ENCODE data around the gene NUP214.
"Not testable (repeated sequence)": the region's sequence is repeated elsewhere in the genome, so short reads cannot be mapped to it uniquely, and the experiment has no call there.

The NUP214 gene

DNA sequence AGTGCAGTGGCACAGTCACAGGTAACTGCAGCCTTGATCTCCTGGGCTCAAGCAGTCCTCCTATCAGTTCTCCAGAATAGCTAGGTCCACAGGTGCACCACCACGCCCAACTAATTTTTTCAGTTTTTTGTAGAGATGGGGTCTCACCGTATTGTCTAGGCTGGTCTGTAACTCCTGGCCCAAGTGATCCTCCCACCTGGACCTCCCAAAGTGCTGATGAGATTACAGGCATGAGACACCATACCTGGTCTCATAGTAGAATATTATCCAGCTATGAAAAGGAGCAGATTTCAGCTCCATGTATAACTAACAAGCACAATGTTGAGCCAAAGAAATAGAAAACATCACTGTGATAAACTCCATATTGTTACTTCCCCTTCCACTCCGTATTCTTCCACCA is 81.1 kb downstream of the NUP214 start:
- H3K36me3 ChIP-seq (ENCODE audit: control insufficient read depth, insufficient read depth, low read length): peaks cover 22% of the 10 kb centered on the region
- 98 to 100% methylated on average over 3 of the region's 3 CpGs for WGBS, 2 experiments
- no peaks in the 10 kb centered on the region for H3K27me3 ChIP-seq (ENCODE audit: control insufficient read depth, insufficient read depth, low read length, poor library complexity, severe bottlenecking)
- no peak overlapping the region for H3K4me3 ChIP-seq (ENCODE audit: insufficient read depth, low read depth, low read length)
- H3K4me1 ChIP-seq (ENCODE audit: control insufficient read depth, insufficient read depth, low read length): no peaks in the 10 kb centered on the region
- no peaks in the 10 kb centered on the region for H3K9me3 ChIP-seq (ENCODE audit: control insufficient read depth, low read length)
- no peak overlapping the region for H3K27ac ChIP-seq (ENCODE audit: insufficient read depth, low read depth, low read length, poor library complexity, severe bottlenecking)

DNA sequence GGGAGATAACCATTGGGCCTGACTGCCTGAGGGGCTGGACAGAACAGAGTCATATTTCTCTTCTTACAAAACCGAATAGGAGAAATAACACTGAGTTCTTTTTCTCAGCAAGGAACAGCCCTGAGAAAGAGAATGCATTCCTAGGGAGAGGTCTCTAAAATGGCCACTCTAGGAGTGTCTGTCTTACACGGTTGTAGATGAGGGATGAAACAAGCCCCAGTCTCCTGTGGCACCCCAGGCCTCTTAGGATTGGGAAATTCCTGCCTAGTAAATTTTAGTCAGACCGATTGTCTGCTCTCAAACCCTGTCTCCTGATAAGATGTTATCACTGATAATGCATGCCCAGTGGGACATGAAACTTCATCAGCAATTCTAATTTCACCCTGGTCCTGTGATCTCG is 86.5 kb downstream of the NUP214 start:
- not testable (repeated sequence) for H3K4me3 ChIP-seq (ENCODE audit: insufficient read depth, low read depth, low read length); H3K9me3 ChIP-seq (ENCODE audit: control insufficient read depth, low read length); H3K27me3 ChIP-seq (ENCODE audit: control insufficient read depth, insufficient read depth, low read length, poor library complexity, severe bottlenecking); H3K4me1 ChIP-seq (ENCODE audit: control insufficient read depth, insufficient read depth, low read length); H3K27ac ChIP-seq (ENCODE audit: insufficient read depth, low read depth, low read length, poor library complexity, severe bottlenecking)
- H3K36me3 ChIP-seq (ENCODE audit: control insufficient read depth, insufficient read depth, low read length): peaks cover 13% of the 10 kb centered on the region
- WGBS, 2 experiments: 95 to 96% methylated on average over 4 of the region's 4 CpGs

DNA sequence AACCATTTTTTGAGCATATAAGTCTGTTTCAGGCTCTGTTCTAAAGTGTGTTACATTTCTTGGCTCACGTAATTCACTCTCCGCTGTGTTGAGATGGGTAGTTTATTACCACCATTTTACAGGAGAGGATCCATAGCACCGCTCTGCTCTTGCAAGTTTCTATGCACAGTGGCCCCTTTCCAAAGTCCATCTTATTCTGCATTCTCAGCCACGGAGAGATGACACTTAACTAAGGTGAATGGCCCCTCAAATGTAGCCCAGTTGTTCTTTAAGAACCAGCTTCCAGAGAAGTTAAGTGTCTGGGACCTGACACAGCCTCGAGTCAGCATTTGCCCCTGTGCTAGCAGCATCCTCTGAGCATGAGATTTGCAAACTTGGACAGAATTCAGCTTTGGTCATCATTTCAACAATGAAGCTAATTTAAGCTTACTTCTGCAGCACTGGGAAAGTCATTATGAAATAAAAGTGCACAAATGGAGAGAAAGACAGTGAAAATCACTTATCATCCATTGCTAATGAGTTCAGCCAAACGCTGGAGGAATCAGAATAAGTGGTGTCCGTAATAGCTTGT is 89.0 kb downstream of the NUP214 start:
- no peaks in the 10 kb centered on the region for H3K27me3 ChIP-seq (ENCODE audit: control insufficient read depth, insufficient read depth, low read length, poor library complexity, severe bottlenecking)
- no peaks in the 10 kb centered on the region for H3K4me1 ChIP-seq (ENCODE audit: control insufficient read depth, insufficient read depth, low read length)
- H3K4me3 ChIP-seq (ENCODE audit: insufficient read depth, low read depth, low read length): no peak overlapping the region
- H3K36me3 ChIP-seq (ENCODE audit: control insufficient read depth, insufficient read depth, low read length): peaks cover 2% of the 10 kb centered on the region
- 92% methylated on average over 7 of the region's 7 CpGs for WGBS, 2 experiments
- no peaks in the 10 kb centered on the region for H3K9me3 ChIP-seq (ENCODE audit: control insufficient read depth, low read length)
- H3K27ac ChIP-seq (ENCODE audit: insufficient read depth, low read depth, low read length, poor library complexity, severe bottlenecking): no peak overlapping the region

DNA sequence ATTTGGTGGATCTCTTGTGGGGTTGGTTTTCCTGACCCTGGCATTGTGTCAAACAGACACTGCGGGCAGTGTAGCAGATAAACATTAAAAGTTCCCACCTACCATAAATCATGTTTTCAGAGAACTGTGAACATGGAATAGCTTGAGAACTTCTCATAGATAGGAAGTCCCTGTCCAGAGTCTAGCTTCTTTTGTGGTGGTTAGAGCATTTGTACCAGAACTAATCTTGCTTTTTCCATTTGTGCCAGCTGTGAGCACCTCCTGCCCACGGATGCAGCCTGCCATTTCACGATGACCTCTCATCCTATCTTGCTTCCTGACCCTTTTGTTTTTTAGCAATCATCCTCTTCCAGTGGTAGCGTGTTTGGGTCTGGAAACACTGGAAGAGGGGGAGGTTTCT is 89.5 kb downstream of the NUP214 start:
- Histone ChIP-seq H3K9me3 (ENCODE audit: control insufficient read depth, low read length) (no peaks in the 10 kb centered on the region), H3K27ac (ENCODE audit: insufficient read depth, low read depth, low read length, poor library complexity, severe bottlenecking) (no peak overlapping the region), H3K4me3 (ENCODE audit: insufficient read depth, low read depth, low read length) (no peak overlapping the region), H3K4me1 (ENCODE audit: control insufficient read depth, insufficient read depth, low read length) (no peaks in the 10 kb centered on the region), H3K36me3 (ENCODE audit: control insufficient read depth, insufficient read depth, low read length) (peaks cover 2% of the 10 kb centered on the region), H3K27me3 (ENCODE audit: control insufficient read depth, insufficient read depth, low read length, poor library complexity, severe bottlenecking) (no peaks in the 10 kb centered on the region)
- 93 to 96% methylated on average over 4 of the region's 4 CpGs for WGBS, 2 experiments

DNA sequence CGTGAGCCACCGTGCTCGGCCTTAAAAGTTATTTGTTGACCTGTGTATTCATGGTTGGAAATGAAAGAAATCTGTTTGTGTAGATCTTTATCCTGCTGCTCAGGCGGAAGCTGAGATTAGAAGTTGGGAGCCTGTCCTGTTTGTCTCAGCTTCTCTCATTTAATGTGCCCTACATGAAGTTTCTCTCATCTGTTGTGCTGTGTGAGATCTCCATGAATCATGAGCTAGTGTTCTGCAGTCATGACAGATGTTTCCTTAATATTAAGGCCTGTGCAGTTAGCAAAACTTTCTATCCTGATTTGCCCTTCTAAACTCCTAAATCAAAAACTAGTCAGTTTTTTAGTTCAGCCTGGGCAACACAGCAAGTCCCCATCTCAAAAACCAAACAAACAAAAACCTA is 91.4 kb downstream of the NUP214 start:
- no peak overlapping the region for H3K27ac ChIP-seq (ENCODE audit: insufficient read depth, low read depth, low read length, poor library complexity, severe bottlenecking)
- no peaks in the 10 kb centered on the region for H3K27me3 ChIP-seq (ENCODE audit: control insufficient read depth, insufficient read depth, low read length, poor library complexity, severe bottlenecking)
- 93 to 97% methylated on average over 4 of the region's 4 CpGs for WGBS, 2 experiments
- no peak overlapping the region for H3K4me3 ChIP-seq (ENCODE audit: insufficient read depth, low read depth, low read length)
- H3K9me3 ChIP-seq (ENCODE audit: control insufficient read depth, low read length): no peaks in the 10 kb centered on the region
- peaks cover 2% of the 10 kb centered on the region for H3K36me3 ChIP-seq (ENCODE audit: control insufficient read depth, insufficient read depth, low read length)
- H3K4me1 ChIP-seq (ENCODE audit: control insufficient read depth, insufficient read depth, low read length): no peaks in the 10 kb centered on the region

DNA sequence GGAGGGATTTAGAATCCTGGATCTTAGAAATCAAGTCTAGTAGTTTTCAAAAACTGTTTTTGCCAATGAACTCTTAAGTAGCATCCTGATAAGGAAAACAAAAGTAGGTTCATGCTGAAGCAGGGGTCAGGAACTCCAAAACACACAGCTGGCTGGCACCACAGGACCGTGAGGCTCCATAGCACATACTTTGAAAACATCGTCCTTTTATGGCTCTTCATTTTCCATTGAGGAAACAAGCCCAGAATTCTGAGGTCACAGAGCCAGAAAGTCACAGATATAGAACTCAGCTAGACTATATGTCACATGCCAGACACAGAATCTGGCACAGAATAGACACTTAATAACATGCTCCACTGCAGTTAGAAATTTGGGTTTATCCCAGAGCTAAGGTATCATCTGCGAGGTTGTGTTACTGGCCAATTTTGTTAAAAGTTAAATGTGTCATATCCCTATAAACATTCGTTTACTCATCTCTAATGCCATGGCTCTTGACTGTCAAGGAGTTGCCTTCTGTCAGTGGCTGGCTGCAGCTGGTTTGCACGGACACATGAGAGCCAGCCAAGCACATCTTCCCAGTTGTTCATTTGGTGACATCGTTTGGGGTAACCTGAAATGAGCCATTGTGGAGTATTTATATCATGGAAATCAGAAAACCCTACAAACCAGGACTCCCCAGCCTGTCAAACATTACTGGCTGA is 92.1 kb downstream of the NUP214 start:
- Histone ChIP-seq H3K4me1 (ENCODE audit: control insufficient read depth, insufficient read depth, low read length) (no peaks in the 10 kb centered on the region), H3K36me3 (ENCODE audit: control insufficient read depth, insufficient read depth, low read length) (peaks cover 2% of the 10 kb centered on the region), H3K27ac (ENCODE audit: insufficient read depth, low read depth, low read length, poor library complexity, severe bottlenecking) (no peak overlapping the region), H3K4me3 (ENCODE audit: insufficient read depth, low read depth, low read length) (no peak overlapping the region), H3K9me3 (ENCODE audit: control insufficient read depth, low read length) (no peaks in the 10 kb centered on the region), H3K27me3 (ENCODE audit: control insufficient read depth, insufficient read depth, low read length, poor library complexity, severe bottlenecking) (no peaks in the 10 kb centered on the region)
- whole genome bisulfite sequencing, 2 experiments: 95 to 97% methylated on average over 6 of the region's 6 CpGs

DNA sequence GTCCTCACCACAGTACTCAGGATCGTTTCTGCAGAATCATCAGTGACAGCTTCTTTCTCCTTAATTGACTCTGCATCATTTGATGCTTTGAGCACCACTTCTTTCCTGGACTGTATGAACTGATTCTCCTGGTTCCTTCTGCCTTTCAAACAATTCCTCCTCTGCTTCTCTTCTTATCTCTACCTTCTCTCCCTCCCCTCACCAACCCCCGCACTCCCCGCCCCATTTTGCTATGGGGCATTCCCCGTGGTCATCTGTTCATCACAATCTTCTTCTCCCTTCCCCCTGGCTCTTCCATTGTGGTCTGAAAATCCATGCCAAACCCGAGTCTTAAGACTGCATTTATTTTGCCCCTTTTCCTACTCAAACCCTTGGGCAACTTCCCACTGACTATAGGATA is 93.0 kb downstream of the NUP214 start:
- H3K4me1 ChIP-seq (ENCODE audit: control insufficient read depth, insufficient read depth, low read length): no peaks in the 10 kb centered on the region
- no peaks in the 10 kb centered on the region for H3K9me3 ChIP-seq (ENCODE audit: control insufficient read depth, low read length)
- H3K36me3 ChIP-seq (ENCODE audit: control insufficient read depth, insufficient read depth, low read length): peaks cover 2% of the 10 kb centered on the region
- no peak overlapping the region for H3K27ac ChIP-seq (ENCODE audit: insufficient read depth, low read depth, low read length, poor library complexity, severe bottlenecking)
- 85 to 86% methylated on average over 5 of the region's 5 CpGs for WGBS, 2 experiments
- H3K27me3 ChIP-seq (ENCODE audit: control insufficient read depth, insufficient read depth, low read length, poor library complexity, severe bottlenecking): no peaks in the 10 kb centered on the region
- H3K4me3 ChIP-seq (ENCODE audit: insufficient read depth, low read depth, low read length): no peak overlapping the region

- no peaks in the 10 kb centered on the region for H3K9me3 ChIP-seq (ENCODE audit: control insufficient read depth, low read length)
- 67 to 94% methylated on average over 1 to 2 of the region's 2 CpGs for WGBS, 2 experiments
- H3K4me1 ChIP-seq (ENCODE audit: control insufficient read depth, insufficient read depth, low read length): no peaks in the 10 kb centered on the region
- no peaks in the 10 kb centered on the region for H3K36me3 ChIP-seq (ENCODE audit: control insufficient read depth, insufficient read depth, low read length)
- no peaks in the 10 kb centered on the region for H3K27me3 ChIP-seq (ENCODE audit: control insufficient read depth, insufficient read depth, low read length, poor library complexity, severe bottlenecking)
- no peak overlapping the region for H3K4me3 ChIP-seq (ENCODE audit: insufficient read depth, low read depth, low read length)
- H3K27ac ChIP-seq (ENCODE audit: insufficient read depth, low read depth, low read length, poor library complexity, severe bottlenecking): no peak overlapping the region
Observed at GRCh38 chr9:131220485-131220884, 95.1 kb downstream of the NUP214 start.

- no peaks in the 10 kb centered on the region for H3K9me3 ChIP-seq (ENCODE audit: control insufficient read depth, low read length)
- H3K36me3 ChIP-seq (ENCODE audit: control insufficient read depth, insufficient read depth, low read length): no peaks in the 10 kb centered on the region
- no peaks in the 10 kb centered on the region for H3K27me3 ChIP-seq (ENCODE audit: control insufficient read depth, insufficient read depth, low read length, poor library complexity, severe bottlenecking)
- H3K27ac ChIP-seq (ENCODE audit: insufficient read depth, low read depth, low read length, poor library complexity, severe bottlenecking): no peak overlapping the region
- 96 to 97% methylated on average over 6 of the region's 6 CpGs for WGBS, 2 experiments
- no peak overlapping the region for H3K4me3 ChIP-seq (ENCODE audit: insufficient read depth, low read depth, low read length)
- peaks cover 8% of the 10 kb centered on the region for H3K4me1 ChIP-seq (ENCODE audit: control insufficient read depth, insufficient read depth, low read length)
Observed at GRCh38 chr9:131222460-131222859, 97.1 kb downstream of the NUP214 start.

DNA sequence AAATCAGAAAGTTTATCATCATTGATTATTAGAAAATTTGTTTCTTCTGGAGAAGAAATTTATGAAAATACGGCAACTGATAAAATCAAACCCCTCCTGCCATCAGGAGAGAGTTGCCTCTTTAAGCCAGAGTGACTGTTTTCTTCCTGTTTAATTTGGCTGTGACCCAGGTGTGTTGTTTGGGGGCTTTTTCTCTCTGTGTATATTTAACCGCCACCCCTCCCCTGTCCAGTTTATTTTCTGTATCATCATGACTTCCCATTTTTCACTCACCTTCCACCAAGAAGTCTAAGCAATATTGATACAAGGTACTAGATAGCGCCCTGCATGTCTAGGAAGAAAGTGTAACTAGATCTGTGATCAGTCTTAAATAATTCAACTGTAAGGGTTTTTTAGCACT is 100.8 kb downstream of the NUP214 start:
- Histone ChIP-seq H3K4me1 (ENCODE audit: control insufficient read depth, insufficient read depth, low read length) (peaks cover 17% of the 10 kb centered on the region), H3K36me3 (ENCODE audit: control insufficient read depth, insufficient read depth, low read length) (peaks cover 7% of the 10 kb centered on the region), H3K27ac (ENCODE audit: insufficient read depth, low read depth, low read length, poor library complexity, severe bottlenecking) (no peak overlapping the region), H3K4me3 (ENCODE audit: insufficient read depth, low read depth, low read length) (no peak overlapping the region), H3K9me3 (ENCODE audit: control insufficient read depth, low read length) (no peaks in the 10 kb centered on the region), H3K27me3 (ENCODE audit: control insufficient read depth, insufficient read depth, low read length, poor library complexity, severe bottlenecking) (no peaks in the 10 kb centered on the region)
- WGBS, 2 experiments: 90 to 100% methylated on average over 3 of the region's 3 CpGs

Data from ectodermal cell (in vitro differentiated cells).